ENCODE data around the gene NUDT3. TPM values are rescaled to one million over a fixed set of nuclear protein-coding genes. Genes with fewer than 3 reads are reported as not detected.

The NUDT3 gene
- total RNA-seq, 1 experiment from 2014 or later = 14.1 TPM

DNA sequence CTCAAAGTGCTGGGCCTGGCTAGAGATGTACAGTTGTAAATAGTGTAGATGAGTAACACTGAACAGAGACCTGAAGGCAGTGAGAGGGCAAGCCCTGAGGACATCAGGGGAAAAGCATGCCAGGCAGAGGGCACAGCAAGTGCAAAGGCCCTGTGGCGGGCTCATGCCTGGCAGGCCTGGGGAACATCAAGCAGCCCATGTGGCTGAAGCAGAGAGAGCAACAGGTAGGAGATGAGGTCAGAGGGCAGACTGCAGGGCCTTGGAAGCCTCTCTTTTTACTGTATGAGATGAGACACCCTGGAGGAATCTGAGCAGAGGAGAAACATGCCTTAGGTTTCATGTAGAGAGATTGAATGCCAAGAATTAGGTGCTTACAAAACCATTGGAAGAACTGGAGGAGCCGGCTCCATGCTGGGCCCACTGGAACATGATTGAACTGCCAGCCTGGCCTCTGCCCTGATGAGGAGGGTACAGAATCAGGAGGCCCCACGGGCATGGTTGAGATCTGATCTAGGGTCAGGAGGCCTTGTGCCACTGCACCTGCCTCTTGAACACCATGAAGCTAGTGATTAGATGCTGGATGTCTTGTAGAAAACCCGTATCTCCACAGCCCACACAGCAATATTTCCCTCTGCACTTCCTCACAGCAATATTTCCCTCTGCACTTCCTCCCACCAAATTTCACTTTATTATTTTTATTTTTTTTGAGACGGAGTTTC is 161.7 kb downstream of the NUDT3 start:
- Histone ChIP-seq H3K9me3 (replicated peaks) (no peaks in the 10 kb centered on the region), H3K36me3 (no peaks in the 10 kb centered on the region), H3K4me1 (peaks cover 10% of the 10 kb centered on the region; the same call in 1 of the 2 replicates), H3K27me3 (no peaks in the 10 kb centered on the region), H3K27ac (no peak overlapping the region), H3K4me3 (no peak overlapping the region)
- no peak for DNase-seq

DNA sequence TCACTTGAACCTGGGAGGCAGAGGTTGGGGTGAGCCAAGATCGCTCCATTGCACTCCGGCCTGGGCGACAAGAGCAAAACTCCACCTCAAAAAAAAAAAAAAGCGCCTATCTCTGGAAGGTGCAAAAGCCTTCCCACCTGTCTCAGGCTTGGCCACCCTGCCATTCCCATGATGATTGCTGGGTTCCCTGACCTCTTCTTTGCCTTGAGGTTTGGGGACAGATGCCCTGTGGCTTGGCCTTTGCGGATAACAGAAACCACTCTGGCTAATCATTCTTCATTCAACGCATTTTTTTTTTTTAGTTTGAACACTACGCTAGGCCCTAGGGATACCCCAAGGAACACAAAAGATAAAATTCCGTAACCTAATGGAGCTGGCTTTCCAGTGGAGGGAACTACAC is 162.6 kb downstream of the NUDT3 start:
- Histone ChIP-seq H3K27me3 (no peaks in the 10 kb centered on the region), H3K27ac (no peak overlapping the region), H3K36me3 (no peaks in the 10 kb centered on the region), H3K4me3 (no peak overlapping the region), H3K4me1 (peaks cover 10% of the 10 kb centered on the region; the same call in 1 of the 2 replicates), H3K9me3 (replicated peaks) (no peaks in the 10 kb centered on the region)
- no peak for DNase-seq

Other genes starting within 250 kb of the NUDT3 start
- 0.06 and 0.08 TPM in 2 replicates for gene GRM4, start 246.6 kb downstream of the NUDT3 start, total RNA-seq (2014; rRNA removed; shearing (Covaris generic))
- 126 and 129 TPM in 2 replicates for gene HMGA1, start 155.8 kb downstream of the NUDT3 start, total RNA-seq (2014; rRNA removed; shearing (Covaris generic))
- gene SMIM29, start 143.7 kb downstream of the NUDT3 start, total RNA-seq (2014; rRNA removed; shearing (Covaris generic)) = 3.1 and 3.2 TPM in 2 replicates
- 2,129 and 2,719 TPM in 2 replicates for gene RPS10, start 33.4 kb upstream of the NUDT3 start, total RNA-seq (2014; rRNA removed; shearing (Covaris generic))
- not detected in 2 replicates for gene PACSIN1, start 73.4 kb upstream of the NUDT3 start, total RNA-seq (2014; rRNA removed; shearing (Covaris generic))
- not detected in 2 replicates for gene SPDEF, start 163.7 kb upstream of the NUDT3 start, total RNA-seq (2014; rRNA removed; shearing (Covaris generic))

Data from SJCRH30 (cell line).